Measurements from ENCODE around the gene IDI1. TPM values are rescaled to one million over a fixed set of nuclear protein-coding genes. Genes with fewer than 3 reads are reported as not detected.

Gene IDI1
- total RNA-seq, 2 experiments from 2014 or later = 244 to 250 TPM

GRCh38 chr10:1035201-1035600 is 13.7 kb downstream of the IDI1 start:
- Mint-ChIP-seq H3K36me3 (ENCODE audit: low read depth) (peaks cover 23% of the 10 kb centered on the region), H3K27ac (no peak overlapping the region), H3K9me3 (no peaks in the 10 kb centered on the region), H3K4me3 (no peak overlapping the region), H3K27me3 (no peaks in the 10 kb centered on the region), H3K4me1 (ENCODE audit: low read depth) (no peaks in the 10 kb centered on the region)
- ChIA-PET CTCF (no interaction called here), POLR2A (interaction anchor here (0.9 to 1.6 kb wide), 2 partner anchors 14 to 104 kb away, joined by 3 to 5 read pairs; partner anchors contain the start of gene IDI1)
- no peak for TF ChIP-seq CTCF (IDR thresholded peaks at IDR 0.05)
- Histone ChIP-seq H3K36me3 (ENCODE audit: insufficient read depth, low read length) (peaks cover 16% of the 10 kb centered on the region), H3K9me3 (ENCODE audit: control insufficient read depth in 1 of 2, insufficient read depth in 1 of 2, low read length in 2 of 2) (no peaks in the 10 kb centered on the region), H3K4me3 (ENCODE audit: low read length) (no peak overlapping the region), H3K4me1 (ENCODE audit: insufficient read depth, low read length) (peaks cover 5% of the 10 kb centered on the region), H3K27me3 (ENCODE audit: control insufficient read depth in 1 of 2, insufficient read depth in 2 of 2, low read length in 2 of 2) (no peaks in the 10 kb centered on the region), H3K27ac (ENCODE audit: low read depth in 1 of 2, low read length in 2 of 2) (no peak overlapping the region)
- intact Hi-C loops (cut with DNase I, micrococcal nuclease) = no loop called here
- DNase-seq = no peak
- ATAC-seq (ENCODE audit: poor library complexity) = no peak

GRCh38 chr10:1034758-1035157 is 14.2 kb downstream of the IDI1 start:
- H3K4me3 Mint-ChIP-seq = no peak overlapping the region
- H3K4me1 ChIP-seq (ENCODE audit: insufficient read depth, low read length) = peaks cover 5% of the 10 kb centered on the region
- CTCF ChIA-PET = no interaction called here
- intact Hi-C loops (cut with DNase I, micrococcal nuclease) = no loop called here
- H3K4me3 ChIP-seq (ENCODE audit: low read length) = no peak overlapping the region
- no peak for TF ChIP-seq CTCF (IDR thresholded peaks at IDR 0.05)
- no peaks in the 10 kb centered on the region for H3K9me3 Mint-ChIP-seq
- DNase-seq = no peak
- POLR2A ChIA-PET = interaction anchor here (0.9 to 1.6 kb wide), 2 partner anchors 14 to 104 kb away, joined by 3 to 5 read pairs; partner anchors contain the start of gene IDI1
- H3K9me3 ChIP-seq (ENCODE audit: control insufficient read depth in 1 of 2, insufficient read depth in 1 of 2, low read length in 2 of 2) = no peaks in the 10 kb centered on the region
- H3K27ac ChIP-seq (ENCODE audit: low read depth in 1 of 2, low read length in 2 of 2) = no peak overlapping the region
- H3K27me3 ChIP-seq (ENCODE audit: control insufficient read depth in 1 of 2, insufficient read depth in 2 of 2, low read length in 2 of 2) = no peaks in the 10 kb centered on the region
- ATAC-seq (ENCODE audit: poor library complexity) = no peak
- peaks cover 12% of the 10 kb centered on the region for H3K36me3 ChIP-seq (ENCODE audit: insufficient read depth, low read length)
- H3K4me1 Mint-ChIP-seq (ENCODE audit: low read depth) = no peaks in the 10 kb centered on the region
- H3K27ac Mint-ChIP-seq = no peak overlapping the region
- H3K27me3 Mint-ChIP-seq = no peaks in the 10 kb centered on the region
- H3K36me3 Mint-ChIP-seq (ENCODE audit: low read depth) = peaks cover 19% of the 10 kb centered on the region

GRCh38 chr10:1033601-1034000 is 15.3 kb downstream of the IDI1 start:
- CTCF ChIA-PET = no interaction called here
- H3K27ac Mint-ChIP-seq = no peak overlapping the region
- H3K4me3 ChIP-seq (ENCODE audit: low read length) = no peak overlapping the region
- no peak for TF ChIP-seq CTCF (IDR thresholded peaks at IDR 0.05)
- DNase-seq (no peak), ATAC-seq (ENCODE audit: poor library complexity) (no peak)
- POLR2A ChIA-PET = no interaction called here
- H3K27me3 Mint-ChIP-seq = no peaks in the 10 kb centered on the region
- intact Hi-C loops (cut with DNase I, micrococcal nuclease) = no loop called here
- no peaks in the 10 kb centered on the region for H3K9me3 ChIP-seq (ENCODE audit: control insufficient read depth in 1 of 2, insufficient read depth in 1 of 2, low read length in 2 of 2)
- peaks cover 5% of the 10 kb centered on the region for H3K4me1 ChIP-seq (ENCODE audit: insufficient read depth, low read length)
- peaks cover 19% of the 10 kb centered on the region for H3K36me3 Mint-ChIP-seq (ENCODE audit: low read depth)
- no peak overlapping the region for H3K27ac ChIP-seq (ENCODE audit: low read depth in 1 of 2, low read length in 2 of 2)
- no peaks in the 10 kb centered on the region for H3K27me3 ChIP-seq (ENCODE audit: control insufficient read depth in 1 of 2, insufficient read depth in 2 of 2, low read length in 2 of 2)
- peaks cover 12% of the 10 kb centered on the region for H3K36me3 ChIP-seq (ENCODE audit: insufficient read depth, low read length)
- H3K4me1 Mint-ChIP-seq (ENCODE audit: low read depth) = no peaks in the 10 kb centered on the region
- no peaks in the 10 kb centered on the region for H3K9me3 Mint-ChIP-seq
- H3K4me3 Mint-ChIP-seq = no peak overlapping the region

All from CD4-positive, alpha-beta T cell (primary cell).